ENCODE data around the gene TNFRSF25. TPM values are rescaled to one million over a fixed set of nuclear protein-coding genes. Genes with fewer than 3 reads are reported as not detected.

TNFRSF25 gene
- total RNA-seq, 1 donor from 2014 or later: 20.5 TPM

- H3K4me3 ChIP-seq (ENCODE audit: low read depth, low read length): no peak overlapping the region
- no peaks in the 10 kb centered on the region for H3K27me3 ChIP-seq (ENCODE audit: control insufficient read depth, insufficient read depth, low read length)
- DNase-seq (ENCODE audit: low read depth): no peak
- H3K36me3 ChIP-seq (ENCODE audit: control insufficient read depth, insufficient read depth, low read length): peaks cover 27% of the 10 kb centered on the region
- TF ChIP-seq CTCF (IDR thresholded peaks at IDR 0.05; ENCODE audit: insufficient read depth, low read length, severe bottlenecking): no peak
- FAIRE-seq: no peak
Measured at GRCh38 chr1:6476483-6476882, 10.5 kb upstream of the TNFRSF25 start.

- no peak overlapping the region for H3K4me3 ChIP-seq (ENCODE audit: low read depth, low read length)
- peaks cover 34% of the 10 kb centered on the region for H3K36me3 ChIP-seq (ENCODE audit: control insufficient read depth, insufficient read depth, low read length)
- peak; percentile 97 for TF ChIP-seq CTCF (IDR thresholded peaks at IDR 0.05; ENCODE audit: insufficient read depth, low read length, severe bottlenecking)
- no peaks in the 10 kb centered on the region for H3K27me3 ChIP-seq (ENCODE audit: control insufficient read depth, insufficient read depth, low read length)
- FAIRE-seq (no peak), DNase-seq (ENCODE audit: low read depth) (peak; percentile 41)
Measured at GRCh38 chr1:6475381-6476133, 9.6 kb upstream of the TNFRSF25 start.

GRCh38 chr1:6474815-6475282, 8.9 kb upstream of the TNFRSF25 start:
- DNase-seq (ENCODE audit: low read depth): no peak
- no peak for TF ChIP-seq CTCF (IDR thresholded peaks at IDR 0.05; ENCODE audit: insufficient read depth, low read length, severe bottlenecking)
- no peak overlapping the region for H3K4me3 ChIP-seq (ENCODE audit: low read depth, low read length)
- no peak for FAIRE-seq
- no peaks in the 10 kb centered on the region for H3K27me3 ChIP-seq (ENCODE audit: control insufficient read depth, insufficient read depth, low read length)
- H3K36me3 ChIP-seq (ENCODE audit: control insufficient read depth, insufficient read depth, low read length): peaks cover 41% of the 10 kb centered on the region

- H3K27me3 ChIP-seq (ENCODE audit: control insufficient read depth, insufficient read depth, low read length): no peaks in the 10 kb centered on the region
- DNase-seq (ENCODE audit: low read depth) (no peak), FAIRE-seq (no peak)
- peaks cover 47% of the 10 kb centered on the region for H3K36me3 ChIP-seq (ENCODE audit: control insufficient read depth, insufficient read depth, low read length)
- TF ChIP-seq CTCF (IDR thresholded peaks at IDR 0.05; ENCODE audit: insufficient read depth, low read length, severe bottlenecking): no peak
- no peak overlapping the region for H3K4me3 ChIP-seq (ENCODE audit: low read depth, low read length)
Measured at GRCh38 chr1:6473974-6474814, 8.2 kb upstream of the TNFRSF25 start.

- DNase-seq (ENCODE audit: low read depth) (no peak), FAIRE-seq (no peak)
- H3K4me3 ChIP-seq (ENCODE audit: low read depth, low read length): no peak overlapping the region
- no peaks in the 10 kb centered on the region for H3K27me3 ChIP-seq (ENCODE audit: control insufficient read depth, insufficient read depth, low read length)
- no peak for TF ChIP-seq CTCF (IDR thresholded peaks at IDR 0.05; ENCODE audit: insufficient read depth, low read length, severe bottlenecking)
- peaks cover 56% of the 10 kb centered on the region for H3K36me3 ChIP-seq (ENCODE audit: control insufficient read depth, insufficient read depth, low read length)
Measured at GRCh38 chr1:6473156-6473555, 7.2 kb upstream of the TNFRSF25 start.
